ENCODE results near the gene TNFRSF9.

The TNFRSF9 gene

DNA sequence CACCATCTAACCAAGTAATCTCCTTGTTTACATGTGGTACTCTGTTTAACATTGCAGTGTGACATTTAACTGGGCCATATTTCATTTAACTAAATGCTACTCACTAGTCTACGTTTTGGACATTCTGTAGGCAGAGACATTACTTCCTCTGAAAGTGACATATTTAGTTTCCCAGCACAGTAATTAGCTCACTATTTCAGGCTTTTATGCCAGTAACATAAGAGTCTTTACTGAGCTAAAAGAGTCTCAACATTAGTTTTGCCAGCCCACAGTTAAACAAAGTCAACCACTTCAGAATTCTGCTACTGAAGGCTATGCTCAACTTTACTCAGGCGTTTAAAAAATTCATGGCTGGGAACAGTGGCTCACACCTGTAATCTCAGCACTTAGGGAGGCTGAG is 2.6 kb upstream of the TNFRSF9 start:
- no peak overlapping the region for H3K27ac ChIP-seq
- no peak for TF ChIP-seq ZFX (IDR thresholded peaks at IDR 0.05; ENCODE audit: borderline replicate concordance)
- TF ChIP-seq, protein P1, sequence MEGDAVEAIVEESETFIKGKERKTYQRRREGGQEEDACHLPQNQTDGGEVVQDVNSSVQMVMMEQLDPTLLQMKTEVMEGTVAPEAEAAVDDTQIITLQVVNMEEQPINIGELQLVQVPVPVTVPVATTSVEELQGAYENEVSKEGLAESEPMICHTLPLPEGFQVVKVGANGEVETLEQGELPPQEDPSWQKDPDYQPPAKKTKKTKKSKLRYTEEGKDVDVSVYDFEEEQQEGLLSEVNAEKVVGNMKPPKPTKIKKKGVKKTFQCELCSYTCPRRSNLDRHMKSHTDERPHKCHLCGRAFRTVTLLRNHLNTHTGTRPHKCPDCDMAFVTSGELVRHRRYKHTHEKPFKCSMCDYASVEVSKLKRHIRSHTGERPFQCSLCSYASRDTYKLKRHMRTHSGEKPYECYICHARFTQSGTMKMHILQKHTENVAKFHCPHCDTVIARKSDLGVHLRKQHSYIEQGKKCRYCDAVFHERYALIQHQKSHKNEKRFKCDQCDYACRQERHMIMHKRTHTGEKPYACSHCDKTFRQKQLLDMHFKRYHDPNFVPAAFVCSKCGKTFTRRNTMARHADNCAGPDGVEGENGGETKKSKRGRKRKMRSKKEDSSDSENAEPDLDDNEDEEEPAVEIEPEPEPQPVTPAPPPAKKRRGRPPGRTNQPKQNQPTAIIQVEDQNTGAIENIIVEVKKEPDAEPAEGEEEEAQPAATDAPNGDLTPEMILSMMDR (IDR thresholded peaks at IDR 0.05), result no peak

DNA sequence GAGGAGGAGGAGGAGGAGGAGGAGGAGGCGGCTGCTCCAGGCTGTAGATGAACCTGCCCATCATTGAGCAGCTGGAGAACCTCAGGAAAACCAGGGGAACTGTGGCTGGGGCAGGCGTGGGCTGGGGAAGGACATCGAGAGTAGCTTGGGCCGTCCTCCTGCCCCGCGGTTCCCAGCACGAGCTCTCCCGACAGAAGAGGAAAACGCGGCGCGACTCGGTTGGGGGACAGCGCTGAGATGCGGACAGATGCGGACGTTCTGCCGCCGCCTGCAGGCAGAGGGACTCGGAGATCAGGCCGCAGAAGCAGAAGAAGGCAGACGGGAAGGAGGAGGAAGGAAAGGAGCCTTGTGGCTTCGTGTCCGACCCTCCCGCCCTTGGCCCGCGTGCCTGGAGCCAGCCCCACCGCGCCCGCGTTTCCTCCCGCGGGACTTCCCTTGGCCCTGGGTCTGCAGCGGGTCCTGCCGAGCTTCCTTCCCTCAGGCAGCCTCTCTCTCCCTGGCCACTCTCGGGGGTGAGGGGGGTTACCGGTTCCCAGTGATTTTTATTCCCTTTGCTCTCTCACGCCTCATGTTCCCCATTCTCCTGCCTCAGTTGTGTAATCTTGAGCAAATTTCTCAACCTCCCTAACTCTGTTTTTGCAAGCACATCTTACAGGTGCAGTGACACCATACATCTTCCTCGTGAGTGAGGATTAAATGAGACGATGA is 1.7 kb upstream of the TNFRSF9 start:
- TF ChIP-seq ZFX (IDR thresholded peaks at IDR 0.05; ENCODE audit: borderline replicate concordance), result no peak
- TF ChIP-seq, protein P1 (IDR thresholded peaks at IDR 0.05), result peak; percentile 37
- no peak overlapping the region for H3K27ac ChIP-seq

DNA sequence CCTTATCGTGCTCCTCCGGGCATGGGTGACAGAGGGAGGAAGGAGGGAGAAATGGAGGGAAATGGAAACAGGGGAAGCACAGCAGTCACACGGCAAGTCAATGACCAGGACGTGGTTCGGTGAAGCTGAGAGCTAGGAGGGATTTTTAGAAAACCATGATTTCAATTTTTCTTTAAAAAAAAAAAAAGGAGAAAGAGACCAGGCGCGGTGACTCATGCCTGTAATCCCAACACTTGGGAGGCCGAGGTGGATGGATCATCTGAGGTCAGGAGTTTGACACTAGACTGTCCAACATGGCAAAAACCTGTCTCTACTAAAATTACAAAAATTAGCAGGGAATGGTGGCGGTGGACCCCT is 776 bp upstream of the TNFRSF9 start:
- TF ChIP-seq ZFX (IDR thresholded peaks at IDR 0.05; ENCODE audit: borderline replicate concordance), result no peak
- TF ChIP-seq, protein P1 (IDR thresholded peaks at IDR 0.05), result no peak
- H3K27ac ChIP-seq, result no peak overlapping the region

DNA sequence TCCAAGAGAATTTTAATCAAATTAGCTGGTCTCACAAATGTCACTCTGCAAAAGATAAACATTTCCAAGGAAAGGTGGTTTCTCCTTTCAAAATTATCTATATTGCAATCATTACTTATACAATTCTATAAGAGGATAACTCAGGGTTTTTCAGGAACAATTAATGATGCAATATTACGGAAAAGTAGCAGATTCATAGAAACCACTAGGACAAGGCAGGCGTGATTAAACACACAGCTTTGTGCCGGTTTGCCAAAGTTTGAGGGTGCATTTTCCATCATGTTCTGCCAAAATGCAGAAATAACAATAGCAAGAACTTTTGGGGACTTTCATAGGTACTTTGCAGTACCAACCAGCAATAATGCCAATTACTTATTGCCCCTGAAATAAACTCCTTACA is 605 bp downstream of the TNFRSF9 start:
- H3K27ac ChIP-seq, result no peak overlapping the region
- no peak for TF ChIP-seq ZFX (IDR thresholded peaks at IDR 0.05; ENCODE audit: borderline replicate concordance)

DNA sequence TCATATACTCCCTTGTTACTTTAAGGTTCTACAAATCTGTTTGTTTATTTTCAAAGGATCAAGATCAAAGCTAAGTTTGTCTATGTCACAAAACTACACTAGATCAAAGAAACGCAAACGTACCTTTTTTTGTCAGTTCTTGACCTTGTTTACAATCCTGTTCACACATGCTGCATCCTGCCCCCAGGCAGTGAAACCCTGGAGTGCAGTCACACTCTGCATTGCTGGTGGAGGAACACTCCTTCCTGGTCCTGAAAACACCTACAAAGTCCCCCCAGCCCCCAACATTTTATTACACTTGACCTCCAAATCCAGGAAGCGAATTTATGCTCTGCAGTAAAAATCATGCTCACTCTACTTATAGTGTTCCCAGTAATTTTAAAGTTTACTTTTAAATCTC is 2.6 kb downstream of the TNFRSF9 start:
- no peak for TF ChIP-seq ZFX (IDR thresholded peaks at IDR 0.05; ENCODE audit: borderline replicate concordance)
- TF ChIP-seq, protein P1 (IDR thresholded peaks at IDR 0.05), result no peak
- H3K27ac ChIP-seq, result no peak overlapping the region

DNA sequence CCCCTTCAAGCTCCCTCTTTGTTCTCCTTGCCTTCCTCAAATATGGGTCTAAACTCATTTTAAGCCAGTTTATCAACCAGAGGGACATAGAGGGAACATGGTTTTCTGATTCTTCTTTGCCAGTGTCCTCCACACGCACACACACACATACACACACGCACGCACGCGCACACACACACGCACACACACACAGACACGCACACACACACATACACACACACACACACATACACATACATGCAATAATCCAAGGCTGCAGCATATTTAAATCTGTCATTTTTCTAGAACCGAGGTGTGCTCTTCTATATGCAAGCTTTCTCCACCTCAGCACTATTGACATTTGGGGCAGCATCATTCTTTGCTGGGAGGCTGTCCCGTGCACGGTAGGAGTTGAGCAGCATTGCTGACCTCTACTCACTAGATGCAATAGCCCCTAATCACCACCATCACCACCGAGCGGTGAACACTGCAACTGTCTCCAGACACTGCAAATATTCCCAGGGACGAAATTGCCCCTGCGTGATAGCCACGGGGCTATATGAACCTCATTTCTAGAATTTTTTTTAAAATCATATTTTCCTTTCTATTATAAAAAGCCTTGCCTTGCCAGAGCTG is 8.0 kb downstream of the TNFRSF9 start:
- TF ChIP-seq, protein P1 (IDR thresholded peaks at IDR 0.05), result peak; percentile 36
- TF ChIP-seq ZFX (IDR thresholded peaks at IDR 0.05; ENCODE audit: borderline replicate concordance), result no peak
- no peak overlapping the region for H3K27ac ChIP-seq

DNA sequence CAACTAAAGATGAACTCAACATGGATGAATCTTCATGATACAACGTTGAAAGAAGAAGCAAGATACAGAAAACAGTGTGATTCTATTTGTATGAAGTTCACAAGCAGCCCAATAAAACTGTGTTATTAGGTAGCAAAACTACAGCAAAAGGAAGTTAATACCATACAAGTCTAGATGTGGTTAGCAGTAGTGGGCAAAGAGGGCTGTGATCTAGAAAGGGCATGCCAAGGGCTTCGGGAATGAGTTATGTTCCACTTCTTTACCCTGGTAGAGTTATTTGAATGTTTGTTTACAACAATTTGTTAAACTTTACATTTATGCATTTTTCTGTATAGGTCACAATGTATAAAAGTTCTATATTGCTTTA is 9.2 kb downstream of the TNFRSF9 start:
- H3K27ac ChIP-seq, result no peak overlapping the region
- TF ChIP-seq, protein P1 (IDR thresholded peaks at IDR 0.05), result no peak
- no peak for TF ChIP-seq ZFX (IDR thresholded peaks at IDR 0.05; ENCODE audit: borderline replicate concordance)
